Activated CD4-positive, alpha-beta T cell treated with anti-CD3 and anti-CD28 coated beads, Interleukin-2, amount 10 ng/mL, durations not matched to agents 24 days and 14 days (primary cell): ENCODE results near the gene BACH1. TPM values are rescaled to one million over a fixed set of nuclear protein-coding genes. Genes with fewer than 3 reads are reported as not detected.
A peak's percentile ranks its signal among the peaks of the same experiment; 100 is the strongest.

Experiments used
- DNase-seq: peaks from one replicate; pipeline ENCODE4 v3.0.0; 2022
- H3K27ac Mint-ChIP-seq: one replicate; pipeline ENCODE4 v1.8.0; 2022; ENCODE audit warnings: mild to moderate bottlenecking, mixed read lengths
- H3K27me3 Mint-ChIP-seq: one replicate; pipeline ENCODE4 v1.8.0; 2022; ENCODE audit warnings: mixed read lengths
- H3K36me3 Mint-ChIP-seq: one replicate; pipeline ENCODE4 v1.8.0; 2022; ENCODE audit warnings: low read depth, mild to moderate bottlenecking, mixed read lengths
- H3K4me1 Mint-ChIP-seq: one replicate; pipeline ENCODE4 v1.8.0; 2021; ENCODE audit warnings: mixed read lengths
- H3K4me3 Mint-ChIP-seq: one replicate; pipeline ENCODE4 v1.8.0; 2022; ENCODE audit warnings: mild to moderate bottlenecking, moderate library complexity, mixed read lengths
- H3K9me3 Mint-ChIP-seq: one replicate; pipeline ENCODE4 v1.8.0; 2021; ENCODE audit warnings: mixed read lengths
- intact Hi-C: fragments of 100-400 bp; cut with micrococcal nuclease; formaldehyde crosslinking; loops from one replicate; pipeline ENCODE4 v1.15.1; 2023
- total RNA-seq: library from RNA; stranded (reverse); gene quantifications from 2 replicates; pipeline ENCODE4 v1.2.3, GENCODE V29; 2022

Gene BACH1
- total RNA-seq, 1 donor from 2014 or later = 21.5 TPM

DNA sequence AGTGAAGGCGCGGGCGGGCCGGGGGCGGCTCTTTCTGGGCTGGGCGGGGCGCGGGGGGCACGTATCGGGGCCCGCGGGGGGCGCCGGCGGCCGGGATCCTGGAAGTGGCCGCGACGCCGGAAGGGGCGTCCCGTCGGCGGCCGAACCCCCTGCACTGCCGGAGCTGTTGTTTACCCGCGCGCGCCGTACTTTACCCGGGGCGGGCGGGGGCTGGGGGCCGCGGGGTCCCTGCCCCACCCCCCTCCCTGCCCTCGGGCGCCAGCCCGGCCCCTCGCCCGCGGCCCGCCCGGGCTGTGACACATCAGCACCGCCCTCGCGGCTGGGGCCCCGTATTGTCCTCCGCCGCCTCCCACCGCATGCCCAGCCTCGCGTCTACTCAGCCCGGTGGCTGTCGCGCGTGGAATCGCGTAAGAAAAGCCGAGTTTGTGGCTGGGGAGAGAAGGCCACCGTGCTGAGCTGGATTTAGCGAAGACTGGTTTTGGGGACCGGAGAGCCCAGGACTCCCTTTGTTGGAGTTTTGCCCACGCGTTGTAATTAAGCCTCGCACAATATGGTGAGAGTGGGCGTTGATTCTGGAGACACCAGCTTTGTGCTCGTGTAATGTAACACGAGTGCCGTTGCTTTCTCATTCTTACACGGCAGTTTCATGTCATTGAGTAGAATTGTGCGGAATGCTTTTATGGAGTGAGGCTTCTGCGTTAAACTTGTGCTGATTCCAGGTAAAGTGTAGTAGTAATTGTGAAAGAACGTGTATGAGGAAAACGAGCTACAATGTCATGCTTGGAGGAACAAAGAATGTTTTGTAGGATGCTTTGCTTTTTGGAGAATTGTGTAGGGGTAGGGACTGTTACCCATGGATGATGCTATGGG, 559 bp downstream of the BACH1 start:
- H3K9me3 Mint-ChIP-seq = no peaks in the 10 kb centered on the region
- DNase-seq = peak; percentile 90
- peaks cover 45% of the 10 kb centered on the region for H3K4me1 Mint-ChIP-seq
- peaks cover 7% of the 10 kb centered on the region for H3K36me3 Mint-ChIP-seq
- H3K4me3 Mint-ChIP-seq = peak overlapping the region; percentile 91
- peak overlapping the region; percentile 96 for H3K27ac Mint-ChIP-seq
- no peaks in the 10 kb centered on the region for H3K27me3 Mint-ChIP-seq
- intact Hi-C loops = loop anchor here (1.0 to 10.0 kb wide), 3 partner anchors 72 to 412 kb away; partner anchors contain the start of gene USP16

DNA sequence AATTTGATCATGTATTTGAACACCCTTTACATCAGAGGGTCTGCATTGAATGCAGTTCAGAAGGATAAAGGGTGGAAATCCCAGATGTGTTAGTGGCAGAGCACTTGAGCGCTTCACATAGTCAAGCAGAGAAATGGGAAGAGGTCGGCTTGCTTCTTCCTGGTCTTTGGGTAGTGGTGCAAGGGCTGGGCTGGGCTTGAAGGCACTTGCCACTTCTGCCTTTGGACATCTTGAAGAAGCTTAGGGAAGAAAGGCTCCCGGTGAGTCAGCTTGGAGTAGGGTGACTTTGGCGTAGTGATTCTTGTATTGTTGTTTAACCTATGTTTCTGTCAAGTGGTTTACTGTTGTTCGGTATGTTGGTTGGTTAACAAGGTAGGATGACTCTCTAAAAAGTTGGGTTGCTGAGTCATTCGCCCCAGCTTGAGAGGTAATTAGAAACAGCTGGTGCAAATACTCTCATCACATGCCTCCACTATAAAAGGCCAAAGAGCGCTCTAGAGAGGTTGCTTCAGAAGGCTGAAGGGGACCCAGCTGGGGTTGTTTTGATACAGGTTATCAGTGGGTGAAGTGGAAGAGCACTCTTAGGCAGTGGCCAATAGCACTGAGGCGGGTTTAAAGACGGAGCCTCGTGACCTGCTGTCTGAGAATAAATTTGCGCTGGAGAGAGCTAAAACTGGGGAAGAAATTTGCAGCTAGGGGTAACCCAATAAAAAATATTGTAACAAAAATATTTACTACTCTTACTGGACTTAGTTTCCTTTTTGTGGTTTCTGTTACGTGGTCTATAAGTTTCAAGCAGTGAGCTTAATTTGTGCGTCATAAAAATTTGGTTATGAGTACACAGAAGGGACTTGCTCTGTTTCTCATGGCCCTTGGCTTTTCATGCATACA, 1.4 kb downstream of the BACH1 start:
- Mint-ChIP-seq H3K4me3 (peak overlapping the region; percentile 91), H3K9me3 (no peaks in the 10 kb centered on the region), H3K27me3 (no peaks in the 10 kb centered on the region), H3K36me3 (peaks cover 7% of the 10 kb centered on the region), H3K27ac (peak overlapping the region; percentile 96), H3K4me1 (peaks cover 47% of the 10 kb centered on the region)
- intact Hi-C loops = loop anchor here (1.0 to 10.0 kb wide), 9 partner anchors 33 to 413 kb away; partner anchors contain the start of genes CCT8 and USP16
- peak; percentile 77 for DNase-seq

DNA sequence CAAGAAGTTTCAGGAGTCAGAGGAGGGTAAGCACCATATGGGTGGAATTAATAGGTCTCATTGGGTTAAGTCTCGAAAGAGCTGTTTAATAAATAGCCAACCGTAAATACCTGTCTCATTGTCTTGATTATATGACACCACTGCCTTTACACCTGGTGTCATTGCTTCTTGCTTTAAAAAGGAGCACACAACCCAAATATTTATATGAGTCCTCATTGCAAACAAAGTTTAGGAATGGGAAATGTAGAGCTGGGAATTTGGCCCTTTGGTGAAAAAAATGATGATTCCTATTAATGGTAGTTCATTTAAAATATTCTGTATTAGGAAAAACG, 2.1 kb downstream of the BACH1 start:
- Mint-ChIP-seq H3K4me1 (peaks cover 45% of the 10 kb centered on the region), H3K27ac (no peak overlapping the region), H3K27me3 (no peaks in the 10 kb centered on the region), H3K4me3 (peak overlapping the region; percentile 91), H3K9me3 (no peaks in the 10 kb centered on the region), H3K36me3 (peaks cover 10% of the 10 kb centered on the region)
- DNase-seq = no peak
- intact Hi-C loops = loop anchor here (1.0 to 2.0 kb wide), 6 partner anchors 32 to 307 kb away; partner anchors contain the start of gene CCT8

DNA sequence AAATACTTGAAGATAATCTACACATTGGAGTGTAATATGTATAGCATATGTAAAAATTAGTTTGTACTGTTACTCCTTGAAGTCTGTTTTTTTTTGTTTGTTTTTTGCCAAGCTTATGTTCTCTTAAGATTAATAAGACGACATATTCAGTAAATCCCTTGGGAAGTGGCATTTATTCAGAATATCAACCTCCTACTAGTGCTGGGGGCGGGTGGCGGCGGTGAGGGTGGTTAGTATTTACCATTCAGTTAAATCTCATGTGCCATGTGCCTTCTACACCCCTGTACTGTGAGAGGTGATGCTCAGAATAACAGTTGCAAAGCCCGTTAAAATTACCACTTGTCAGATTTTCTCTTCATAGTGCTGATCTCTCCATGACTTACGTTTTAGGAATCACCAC, 3.0 kb downstream of the BACH1 start:
- intact Hi-C loops = loop anchor here (2.0 kb wide), 1 partner anchor 31 kb away; no protein-coding TSS in a partner anchor

DNA sequence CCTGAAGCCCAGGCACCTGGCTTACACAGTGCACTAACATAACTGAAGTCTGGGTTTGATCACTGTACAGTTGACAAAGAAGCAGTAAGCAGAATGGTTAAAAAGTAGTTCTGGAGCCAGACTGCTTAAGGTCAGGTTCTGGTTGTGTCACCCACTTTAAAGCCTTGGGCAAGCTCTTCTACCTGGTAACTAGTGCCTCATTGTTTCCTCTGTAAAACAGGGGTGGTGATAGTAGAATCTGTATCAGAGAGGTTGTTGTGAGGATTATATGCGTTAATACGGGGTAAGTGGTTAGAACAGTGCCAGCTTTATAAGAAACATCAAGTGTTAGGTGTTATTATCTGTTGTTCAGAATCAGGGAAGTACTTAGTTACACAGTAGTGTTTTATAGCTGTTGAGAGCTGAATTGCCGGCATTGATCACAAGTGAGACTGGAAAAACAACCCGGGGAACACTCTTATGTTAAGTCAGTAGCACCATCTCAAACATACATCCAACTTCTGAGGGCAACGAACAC, 3.7 kb downstream of the BACH1 start:
- Mint-ChIP-seq H3K27me3 (no peaks in the 10 kb centered on the region), H3K4me1 (peaks cover 53% of the 10 kb centered on the region), H3K4me3 (no peak overlapping the region), H3K9me3 (no peaks in the 10 kb centered on the region), H3K27ac (no peak overlapping the region), H3K36me3 (peaks cover 16% of the 10 kb centered on the region)
- DNase-seq = no peak
- intact Hi-C loops = no loop called here

More for the DNA sequence above, 3.0 kb downstream of the BACH1 start:
- Mint-ChIP-seq H3K9me3 (no peaks in the 10 kb centered on the region), H3K4me3 (peak overlapping the region; percentile 10), H3K27me3 (no peaks in the 10 kb centered on the region), H3K36me3 (peaks cover 16% of the 10 kb centered on the region), H3K27ac (no peak overlapping the region), H3K4me1 (peaks cover 51% of the 10 kb centered on the region)
- DNase-seq = no peak

DNA sequence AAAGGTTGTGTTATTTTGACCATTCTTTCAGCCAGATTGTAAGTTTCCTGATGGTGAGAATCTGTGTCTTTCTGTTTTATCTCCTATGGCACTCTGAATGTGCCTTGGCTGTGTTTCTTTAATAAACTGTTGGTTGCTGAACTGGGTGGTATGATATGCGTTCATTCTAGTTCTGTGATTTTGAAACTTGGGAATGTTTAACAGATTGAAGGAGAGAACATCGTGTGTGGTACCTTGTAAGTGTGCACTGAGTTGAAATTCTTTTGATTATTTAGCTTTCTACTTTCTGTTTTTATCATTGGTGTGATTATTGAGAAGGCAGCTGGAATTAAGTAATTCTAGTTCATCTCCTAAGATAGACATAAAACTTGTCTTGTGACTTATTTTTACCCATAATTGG, 4.6 kb downstream of the BACH1 start:
- Mint-ChIP-seq H3K27ac (no peak overlapping the region), H3K27me3 (no peaks in the 10 kb centered on the region), H3K36me3 (peaks cover 16% of the 10 kb centered on the region), H3K9me3 (no peaks in the 10 kb centered on the region), H3K4me1 (peaks cover 51% of the 10 kb centered on the region), H3K4me3 (no peak overlapping the region)
- DNase-seq = no peak
- intact Hi-C loops = no loop called here

DNA sequence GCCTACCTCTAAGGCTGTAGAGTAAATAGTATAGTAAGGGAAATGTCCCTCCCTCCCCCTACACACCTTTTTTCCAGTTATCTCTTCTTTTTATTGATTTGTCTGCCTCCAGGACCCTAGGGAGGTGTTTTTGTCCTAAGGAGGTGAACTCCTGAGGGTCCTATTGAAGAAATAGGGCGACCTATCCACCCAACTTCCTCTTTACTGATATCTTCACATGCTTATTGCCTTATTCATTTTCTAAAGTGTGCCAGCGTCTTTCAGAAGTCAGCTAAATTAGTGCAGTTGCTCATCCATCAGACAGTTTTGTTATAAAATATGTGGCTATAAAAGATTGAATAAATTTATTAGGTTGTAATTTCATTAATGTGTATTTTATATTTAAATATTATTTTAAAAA, 5.9 kb downstream of the BACH1 start:
- H3K4me3 Mint-ChIP-seq = no peak overlapping the region
- peaks cover 50% of the 10 kb centered on the region for H3K4me1 Mint-ChIP-seq
- H3K27me3 Mint-ChIP-seq = no peaks in the 10 kb centered on the region
- DNase-seq = no peak
- peaks cover 16% of the 10 kb centered on the region for H3K36me3 Mint-ChIP-seq
- H3K9me3 Mint-ChIP-seq = no peaks in the 10 kb centered on the region
- no peak overlapping the region for H3K27ac Mint-ChIP-seq
- intact Hi-C loops = no loop called here

DNA sequence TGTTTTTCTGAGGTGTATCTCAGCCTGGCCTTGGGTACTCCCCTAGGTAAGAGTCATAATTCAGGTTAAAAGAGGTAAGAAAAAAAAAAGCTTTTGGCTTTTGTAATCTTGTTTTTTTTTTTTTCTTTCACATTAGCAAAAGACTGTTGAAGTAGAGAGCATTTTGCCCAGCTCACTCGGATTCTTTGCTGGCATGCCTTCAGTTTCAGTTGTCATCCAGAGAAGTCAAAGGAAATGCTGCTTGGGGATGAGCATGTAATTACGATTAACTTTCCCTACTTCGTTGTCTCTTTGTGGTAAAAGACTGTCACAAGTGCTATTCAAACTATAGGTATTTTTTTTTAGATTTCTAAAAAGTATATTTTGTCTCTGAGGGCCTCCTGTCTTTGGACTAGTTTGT, 6.3 kb downstream of the BACH1 start:
- Mint-ChIP-seq H3K27ac (no peak overlapping the region), H3K4me3 (no peak overlapping the region), H3K36me3 (peaks cover 15% of the 10 kb centered on the region), H3K9me3 (no peaks in the 10 kb centered on the region), H3K4me1 (peaks cover 45% of the 10 kb centered on the region), H3K27me3 (no peaks in the 10 kb centered on the region)
- intact Hi-C loops = no loop called here
- no peak for DNase-seq

DNA sequence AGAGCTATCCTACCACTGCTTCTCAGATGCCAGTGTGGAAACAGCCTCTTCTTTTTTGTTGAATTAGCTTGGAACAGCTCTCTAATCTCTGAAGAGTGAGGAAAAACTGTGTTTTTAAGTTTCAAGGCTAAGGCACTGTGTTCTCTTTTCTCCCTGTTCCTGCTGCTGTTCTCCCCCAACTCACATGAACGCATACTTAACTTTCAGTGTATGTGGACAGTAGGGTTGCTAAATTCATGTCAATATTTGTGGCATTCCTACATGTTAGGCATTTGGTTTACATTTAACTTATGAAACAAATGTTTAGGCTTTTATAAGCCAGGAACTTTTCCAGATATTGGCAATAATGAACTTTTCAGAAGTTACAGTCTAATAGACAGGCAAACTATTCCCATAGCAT, 6.8 kb downstream of the BACH1 start:
- Mint-ChIP-seq H3K4me1 (peaks cover 42% of the 10 kb centered on the region), H3K9me3 (no peaks in the 10 kb centered on the region)

DNA sequence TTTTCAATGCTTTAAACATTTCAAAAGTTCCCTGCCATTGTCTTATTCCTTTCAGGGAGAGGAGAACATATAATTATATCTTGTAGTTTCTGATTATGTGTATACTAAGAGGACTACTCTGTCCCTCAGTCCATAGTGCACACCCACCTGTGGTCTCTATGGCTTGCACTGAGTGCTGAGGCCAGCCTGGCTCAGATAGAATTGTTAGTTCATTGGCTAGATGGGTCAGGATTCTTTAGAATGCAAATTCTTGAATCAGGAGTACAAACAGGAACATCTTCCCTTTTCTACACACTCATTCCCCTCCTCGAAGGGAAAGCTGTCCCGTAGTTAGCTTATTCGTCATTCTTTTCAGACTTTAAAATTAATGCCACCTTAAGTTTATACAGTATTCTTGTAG, 8.2 kb downstream of the BACH1 start:
- no peaks in the 10 kb centered on the region for H3K27me3 Mint-ChIP-seq
- H3K4me3 Mint-ChIP-seq = no peak overlapping the region
- DNase-seq = no peak
- H3K27ac Mint-ChIP-seq = no peak overlapping the region
- intact Hi-C loops = no loop called here
- peaks cover 18% of the 10 kb centered on the region for H3K36me3 Mint-ChIP-seq
- no peaks in the 10 kb centered on the region for H3K9me3 Mint-ChIP-seq
- peaks cover 34% of the 10 kb centered on the region for H3K4me1 Mint-ChIP-seq

More for the DNA sequence above, 6.8 kb downstream of the BACH1 start:
- no peak for DNase-seq
- intact Hi-C loops = no loop called here
- H3K4me3 Mint-ChIP-seq = no peak overlapping the region
- no peaks in the 10 kb centered on the region for H3K27me3 Mint-ChIP-seq
- peaks cover 16% of the 10 kb centered on the region for H3K36me3 Mint-ChIP-seq
- no peak overlapping the region for H3K27ac Mint-ChIP-seq

DNA sequence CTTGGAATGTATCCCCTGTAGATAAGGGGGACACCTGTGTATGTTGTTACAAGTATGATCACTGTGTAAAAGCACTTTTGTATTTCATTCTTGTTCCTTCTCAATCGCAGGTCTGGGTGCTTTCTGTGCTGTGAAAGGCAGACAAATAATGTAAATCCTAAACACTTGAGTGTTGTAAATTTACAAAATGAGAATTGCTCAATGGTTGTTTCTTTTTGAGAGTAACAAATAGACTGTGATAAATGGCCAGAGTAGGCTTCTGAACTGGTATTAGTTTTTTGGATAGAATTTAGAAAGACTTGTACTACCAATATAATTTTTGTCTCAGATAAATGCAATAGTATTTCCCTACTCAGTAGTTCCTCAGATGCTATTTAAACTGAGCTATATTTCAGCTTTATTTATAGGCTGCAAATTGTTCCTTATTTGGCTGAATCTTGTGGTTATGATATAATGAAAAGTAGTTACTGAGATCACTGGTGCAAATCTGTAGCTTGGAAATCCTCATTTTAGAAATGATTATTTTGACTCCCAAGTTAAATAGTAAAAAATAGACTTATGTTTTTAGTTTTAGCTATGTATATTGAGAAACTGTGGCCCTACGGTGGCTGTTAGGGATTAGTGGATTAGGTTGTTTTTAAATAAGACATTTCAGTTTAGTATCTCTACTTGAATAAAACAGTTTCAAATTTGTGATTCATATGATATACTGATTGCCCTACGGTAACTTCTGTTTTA, 9.2 kb downstream of the BACH1 start:
- DNase-seq = no peak
- Mint-ChIP-seq H3K4me3 (no peak overlapping the region), H3K27ac (no peak overlapping the region), H3K27me3 (no peaks in the 10 kb centered on the region), H3K4me1 (peaks cover 27% of the 10 kb centered on the region), H3K36me3 (peaks cover 20% of the 10 kb centered on the region), H3K9me3 (no peaks in the 10 kb centered on the region)
- intact Hi-C loops = no loop called here

DNA sequence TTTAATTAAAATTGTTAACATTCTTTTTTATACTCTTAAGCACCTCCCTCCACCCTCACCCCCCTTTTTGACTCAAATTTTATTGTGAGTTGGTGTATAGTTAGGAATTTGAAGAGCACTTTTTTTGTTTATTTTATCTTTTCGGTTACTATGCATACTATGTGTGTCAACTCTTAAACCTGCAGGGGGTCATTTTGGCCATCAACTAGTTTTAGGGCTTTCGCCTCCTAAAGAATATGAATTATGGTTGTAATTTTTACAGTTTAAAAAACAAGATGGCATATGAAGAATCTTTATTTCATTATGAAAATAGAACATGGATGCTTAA, 9.7 kb downstream of the BACH1 start:
- Mint-ChIP-seq H3K27me3 (no peaks in the 10 kb centered on the region), H3K4me3 (no peak overlapping the region), H3K9me3 (no peaks in the 10 kb centered on the region), H3K36me3 (peaks cover 19% of the 10 kb centered on the region), H3K27ac (no peak overlapping the region), H3K4me1 (peaks cover 26% of the 10 kb centered on the region)
- intact Hi-C loops = no loop called here
- DNase-seq = no peak

DNA sequence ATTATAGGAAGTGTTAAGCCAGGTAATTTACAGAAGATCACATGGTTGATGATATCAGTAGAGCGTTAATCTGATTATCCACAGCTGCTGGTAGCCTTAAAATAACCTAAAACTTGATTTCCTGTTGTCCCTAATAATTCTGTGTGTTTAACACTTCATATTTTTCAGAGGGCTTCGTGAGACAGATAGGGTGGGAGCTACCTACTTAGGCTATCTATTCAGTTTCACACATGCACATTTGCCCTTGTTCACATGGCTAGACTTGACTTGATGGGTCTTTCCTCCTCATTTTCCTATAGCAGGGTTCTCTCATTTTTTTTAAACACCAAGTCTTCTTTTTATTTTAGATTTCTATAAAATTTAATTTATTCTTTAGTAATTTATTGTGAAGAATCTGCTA, 11.0 kb downstream of the BACH1 start:
- intact Hi-C loops = no loop called here
- Mint-ChIP-seq H3K4me3 (no peak overlapping the region), H3K4me1 (peaks cover 30% of the 10 kb centered on the region), H3K9me3 (no peaks in the 10 kb centered on the region), H3K27ac (no peak overlapping the region), H3K36me3 (peaks cover 19% of the 10 kb centered on the region), H3K27me3 (no peaks in the 10 kb centered on the region)
- DNase-seq = no peak
